GM21619 (cell line): ENCODE measurements around the gene PDSS2.
"Not testable (repeated sequence)": the region's sequence is repeated elsewhere in the genome, so short reads cannot be mapped to it uniquely, and the experiment has no call there.

Source experiments
- ATAC-seq: cut with Tn5 transposase; IDR thresholded peaks from one replicate; pipeline ENCODE4 v1.9.1; 2021; ENCODE audit not compliant: unreplicated experiment

The PDSS2 gene

GRCh38 chr6:107184435-107184834 lies 274.9 kb downstream of the PDSS2 start:
- no peak for ATAC-seq

GRCh38 chr6:107180099-107180498 lies 279.3 kb downstream of the PDSS2 start:
- ATAC-seq = no peak

- ATAC-seq = no peak
Observed at GRCh38 chr6:107179004-107179403, 280.4 kb downstream of the PDSS2 start.

GRCh38 chr6:107173779-107174178 lies 285.6 kb downstream of the PDSS2 start:
- ATAC-seq = no peak

DNA sequence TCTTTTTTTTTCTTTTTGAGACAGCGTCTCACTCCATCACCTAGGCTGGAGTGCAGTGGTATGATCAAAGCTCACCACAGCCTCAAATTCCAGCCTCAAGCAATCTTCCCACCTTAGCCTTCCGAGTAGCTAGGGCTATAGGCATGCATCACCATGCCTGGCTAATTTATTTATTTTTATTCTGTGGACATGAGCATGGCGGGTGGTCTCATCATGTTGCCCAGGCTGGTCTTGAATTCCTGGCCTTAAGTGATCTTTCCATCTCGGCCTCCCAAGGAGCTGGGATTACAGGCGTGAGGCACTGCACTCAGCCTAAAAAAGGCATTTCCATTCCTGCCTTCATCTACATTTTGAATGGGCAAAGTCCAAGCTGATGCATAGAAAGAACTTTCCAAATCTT lies 287.9 kb downstream of the PDSS2 start:
- ATAC-seq = no peak

GRCh38 chr6:107164299-107164698 lies 295.1 kb downstream of the PDSS2 start:
- not testable (repeated sequence) for ATAC-seq

- no peak for ATAC-seq
Observed at GRCh38 chr6:107161521-107161920, 297.8 kb downstream of the PDSS2 start.

DNA sequence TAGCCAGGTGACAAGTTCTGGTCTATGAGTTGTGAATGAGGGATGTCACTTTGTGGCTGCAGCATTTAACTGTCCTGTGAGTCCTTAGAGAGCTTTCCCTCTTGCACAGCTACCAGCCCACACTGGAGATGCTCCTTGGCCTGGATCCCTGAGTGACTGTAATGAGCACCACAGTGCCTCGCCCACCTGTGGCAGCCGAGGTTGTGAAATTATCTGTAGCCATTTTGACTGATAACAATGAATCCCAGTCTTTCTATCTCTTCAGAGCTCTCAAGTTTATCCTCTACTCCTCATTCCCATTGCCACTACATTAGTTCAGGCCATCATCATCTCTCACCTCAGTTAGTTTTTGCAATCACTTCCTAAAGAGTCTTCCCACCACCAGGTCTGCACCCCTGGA lies 302.7 kb downstream of the PDSS2 start:
- no peak for ATAC-seq

GRCh38 chr6:107154801-107155160 lies 304.6 kb downstream of the PDSS2 start:
- no peak for ATAC-seq

DNA sequence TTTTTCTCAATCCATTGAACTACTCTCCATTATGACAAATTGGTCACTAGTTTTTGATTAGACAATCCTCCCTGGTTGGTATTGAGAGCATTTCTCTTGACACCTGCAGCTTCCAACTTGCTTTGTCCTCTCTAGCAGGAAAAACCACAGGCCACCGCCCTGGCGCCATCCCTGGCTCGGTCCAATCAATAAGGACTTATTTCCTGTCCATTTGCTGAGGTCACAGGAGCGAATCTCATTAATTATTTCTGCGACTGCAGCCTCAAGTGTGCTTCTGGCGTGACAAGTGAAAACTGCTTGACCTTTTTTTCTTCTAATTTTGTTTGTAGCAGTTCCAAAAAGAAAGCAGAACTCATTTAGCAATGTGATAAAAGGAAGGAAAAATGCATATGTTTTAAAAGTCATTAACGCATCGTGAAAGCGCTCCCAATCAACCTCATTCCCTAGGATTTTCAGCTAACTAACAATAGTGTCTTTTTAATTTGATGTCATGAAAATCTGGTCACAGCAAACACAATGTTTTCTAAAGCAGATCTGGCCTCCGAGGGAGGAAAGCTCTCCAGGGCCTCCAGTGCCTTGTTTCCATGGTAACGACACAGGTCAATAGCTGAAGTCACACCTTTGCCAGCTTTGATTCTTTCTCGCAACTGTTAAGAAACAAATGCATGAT lies 305.1 kb downstream of the PDSS2 start:
- no peak for ATAC-seq

- ATAC-seq = no peak
Observed at GRCh38 chr6:107152638-107153430, 306.5 kb downstream of the PDSS2 start.

GRCh38 chr6:107144666-107145065 lies 314.7 kb downstream of the PDSS2 start:
- ATAC-seq = no peak

- ATAC-seq = no peak
Observed at GRCh38 chr6:107144014-107144413, 315.4 kb downstream of the PDSS2 start.

DNA sequence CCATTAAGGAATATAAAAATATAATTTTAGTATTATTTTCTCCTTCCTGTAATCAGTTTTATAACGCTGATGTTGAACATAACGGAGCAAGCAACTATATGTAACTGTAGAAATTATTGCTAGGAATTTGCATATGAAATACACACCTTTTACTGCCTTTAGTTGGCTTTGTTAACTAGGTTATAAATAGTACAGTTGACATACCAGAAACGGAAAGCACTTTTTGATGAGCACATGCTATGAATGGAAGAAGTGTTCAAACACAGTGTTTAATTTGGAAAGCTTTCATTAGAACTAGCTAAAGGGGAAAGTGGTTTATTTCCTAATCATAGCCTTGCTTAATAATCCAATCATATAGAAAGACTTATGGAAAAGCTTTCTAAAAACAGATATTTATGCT lies 318.8 kb downstream of the PDSS2 start:
- ATAC-seq = no peak

GRCh38 chr6:107136324-107136723 lies 323.0 kb downstream of the PDSS2 start:
- not testable (repeated sequence) for ATAC-seq

- not testable (repeated sequence) for ATAC-seq
Observed at GRCh38 chr6:107135048-107135680, 324.2 kb downstream of the PDSS2 start.

GRCh38 chr6:107132330-107132954 lies 326.9 kb downstream of the PDSS2 start:
- no peak for ATAC-seq

- ATAC-seq = no peak
Observed at GRCh38 chr6:107129370-107129925, 329.9 kb downstream of the PDSS2 start.

DNA sequence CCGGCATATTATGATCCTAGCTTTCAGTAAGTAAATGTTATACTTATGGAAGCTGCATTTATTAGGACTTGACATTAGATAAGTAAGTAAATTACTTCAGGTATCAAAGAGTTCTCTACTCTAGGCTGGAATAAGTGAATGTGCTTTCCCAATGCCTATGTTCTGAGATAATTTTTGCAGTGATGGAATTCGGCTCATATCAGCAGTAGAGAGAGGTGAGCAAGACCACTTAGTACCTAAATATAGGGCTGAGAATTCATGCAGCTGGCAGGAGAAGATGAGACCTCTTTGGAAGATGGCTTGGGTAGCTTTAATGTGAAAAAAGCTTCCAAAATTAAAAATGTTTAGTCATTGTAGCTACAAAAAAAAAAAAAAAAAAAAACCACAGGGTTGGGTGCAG lies 330.8 kb downstream of the PDSS2 start:
- ATAC-seq = no peak

GRCh38 chr6:107128175-107128574 lies 331.2 kb downstream of the PDSS2 start:
- no peak for ATAC-seq

DNA sequence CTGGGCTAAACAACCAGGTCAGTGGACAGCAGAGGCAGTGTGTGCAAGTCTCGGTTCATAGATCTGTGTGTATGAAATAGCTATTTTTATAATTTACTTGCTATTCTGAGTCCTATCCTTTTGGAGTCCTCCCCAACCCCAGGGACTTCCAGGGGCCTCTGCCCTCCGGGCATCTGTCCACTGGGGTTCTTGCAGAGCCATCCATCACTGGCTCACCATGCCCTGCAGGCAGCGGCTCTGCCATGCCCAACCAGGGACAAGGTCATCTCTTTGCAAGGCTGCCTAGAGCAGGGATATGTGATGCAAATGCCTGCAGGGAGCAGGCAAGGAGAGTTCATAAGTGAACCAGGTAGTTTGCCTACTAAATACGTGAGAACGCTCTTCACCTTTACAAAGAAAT lies 333.6 kb downstream of the PDSS2 start:
- ATAC-seq = no peak
